22Rv1 (cell line): ENCODE data around the gene MYO15B.

Experiments
- CTCF ChIP-seq: fragments of 450-650 bp; IDR thresholded peaks from 2 replicates; pipeline ENCODE4 v1.5.1; 2017; ENCODE audit warnings: mild to moderate bottlenecking
- ZFX ChIP-seq: fragments of 450-650 bp; IDR thresholded peaks from 2 replicates; pipeline ENCODE4 v1.6.1; 2017; ENCODE audit warnings: antibody characterized with exemption, borderline replicate concordance

- TF ChIP-seq CTCF (no peak), ZFX (no peak)
Observed at GRCh38 chr17:75557075-75557851, 30.3 kb upstream of the MYO15B start.
